C4-2B (cell line): ENCODE data around the gene FOSB.

Experiments used
- H3K27ac ChIP-seq: fragments of 450-650 bp; 2 replicates; pipeline ENCODE4 v1.5.1; 2017
- ZFX ChIP-seq: fragments of 450-650 bp; IDR thresholded peaks from 2 replicates; pipeline ENCODE4 v1.6.1; 2017
- TF ChIP-seq, protein P1 (sequence below): fragments of 450-650 bp; conservative IDR thresholded peaks from 2 replicates; pipeline ENCODE4 v1.5.1; 2017; ENCODE audit warnings: mild to moderate bottlenecking

FOSB gene

DNA sequence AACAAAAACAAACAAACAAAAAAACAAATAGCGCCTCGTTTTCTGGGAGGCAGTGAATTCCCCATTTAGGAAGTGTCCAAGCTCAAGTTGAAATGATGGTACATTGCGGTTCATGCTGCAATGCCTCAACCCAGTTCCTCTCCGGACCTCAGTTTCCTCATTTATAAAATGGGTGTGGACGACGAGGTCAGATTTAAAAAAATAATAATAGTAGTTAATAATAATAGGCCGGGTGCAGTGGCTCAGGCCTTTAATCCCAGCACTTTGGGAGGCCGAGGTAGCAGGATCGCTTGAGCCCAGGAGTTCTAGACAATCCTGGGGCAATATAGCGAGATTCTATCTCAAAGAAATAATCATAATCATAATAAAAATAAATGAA is 28.6 kb upstream of the FOSB start:
- H3K27ac ChIP-seq, result peak overlapping the region; percentile 60
- TF ChIP-seq, protein P1, sequence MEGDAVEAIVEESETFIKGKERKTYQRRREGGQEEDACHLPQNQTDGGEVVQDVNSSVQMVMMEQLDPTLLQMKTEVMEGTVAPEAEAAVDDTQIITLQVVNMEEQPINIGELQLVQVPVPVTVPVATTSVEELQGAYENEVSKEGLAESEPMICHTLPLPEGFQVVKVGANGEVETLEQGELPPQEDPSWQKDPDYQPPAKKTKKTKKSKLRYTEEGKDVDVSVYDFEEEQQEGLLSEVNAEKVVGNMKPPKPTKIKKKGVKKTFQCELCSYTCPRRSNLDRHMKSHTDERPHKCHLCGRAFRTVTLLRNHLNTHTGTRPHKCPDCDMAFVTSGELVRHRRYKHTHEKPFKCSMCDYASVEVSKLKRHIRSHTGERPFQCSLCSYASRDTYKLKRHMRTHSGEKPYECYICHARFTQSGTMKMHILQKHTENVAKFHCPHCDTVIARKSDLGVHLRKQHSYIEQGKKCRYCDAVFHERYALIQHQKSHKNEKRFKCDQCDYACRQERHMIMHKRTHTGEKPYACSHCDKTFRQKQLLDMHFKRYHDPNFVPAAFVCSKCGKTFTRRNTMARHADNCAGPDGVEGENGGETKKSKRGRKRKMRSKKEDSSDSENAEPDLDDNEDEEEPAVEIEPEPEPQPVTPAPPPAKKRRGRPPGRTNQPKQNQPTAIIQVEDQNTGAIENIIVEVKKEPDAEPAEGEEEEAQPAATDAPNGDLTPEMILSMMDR, result no peak
- TF ChIP-seq ZFX, result no peak

DNA sequence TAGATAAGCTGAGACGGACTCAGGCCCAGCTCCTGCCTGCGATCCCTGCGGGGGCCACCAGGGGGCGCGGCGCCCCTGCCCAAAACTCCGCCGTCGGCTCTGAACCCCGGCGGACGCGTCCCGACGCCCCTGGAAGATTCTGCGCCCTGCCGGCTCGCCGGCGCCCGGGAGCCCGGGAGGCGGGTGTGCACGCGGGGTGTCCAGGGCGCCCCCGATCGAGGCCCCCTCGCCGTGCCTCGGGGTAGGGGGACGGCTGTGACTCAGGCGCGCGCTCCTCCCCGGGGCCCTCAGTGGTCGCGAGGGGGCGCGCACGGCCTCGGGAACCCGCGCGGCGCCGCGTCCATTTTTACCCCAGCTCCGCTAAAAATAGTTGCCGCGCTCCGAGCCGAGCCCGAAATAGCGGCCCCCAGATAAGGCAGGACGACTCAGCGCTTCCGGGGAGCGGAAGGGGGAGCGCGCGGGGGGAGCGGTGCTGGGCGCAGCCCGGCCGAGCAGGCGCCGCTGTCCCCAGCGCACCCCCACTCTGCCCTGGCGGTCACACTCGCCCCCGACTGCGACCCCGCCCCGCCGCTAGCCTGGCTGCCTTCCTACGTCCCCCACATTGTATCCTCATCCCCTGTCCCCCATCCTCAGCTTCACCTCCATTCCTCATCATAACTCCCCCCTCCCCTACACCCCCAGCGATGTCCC is 28.1 kb upstream of the FOSB start:
- TF ChIP-seq, protein P1, result peak; percentile 93
- no peak for TF ChIP-seq ZFX
- peak overlapping the region; percentile 60 for H3K27ac ChIP-seq

DNA sequence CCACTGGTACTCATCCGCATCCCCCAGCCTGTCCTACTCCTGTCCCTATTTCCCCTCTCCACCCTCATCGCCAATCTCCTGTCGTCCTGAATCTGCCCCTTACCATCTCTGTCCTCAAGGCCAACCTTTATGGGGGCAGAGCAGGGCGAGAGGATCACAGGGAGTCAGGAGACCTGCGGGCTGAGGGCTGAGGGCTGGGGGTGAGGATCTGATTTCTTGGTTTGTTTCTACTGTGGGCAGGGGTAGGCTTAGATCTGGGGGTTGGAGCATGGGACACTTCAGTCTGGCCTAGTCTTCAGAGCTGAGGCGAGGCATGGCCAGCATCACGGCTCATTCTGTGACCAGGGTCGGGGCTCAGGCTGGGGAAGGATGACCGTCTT is 27.5 kb upstream of the FOSB start:
- no peak for TF ChIP-seq ZFX
- TF ChIP-seq, protein P1, result no peak
- H3K27ac ChIP-seq, result peak overlapping the region; percentile 60

DNA sequence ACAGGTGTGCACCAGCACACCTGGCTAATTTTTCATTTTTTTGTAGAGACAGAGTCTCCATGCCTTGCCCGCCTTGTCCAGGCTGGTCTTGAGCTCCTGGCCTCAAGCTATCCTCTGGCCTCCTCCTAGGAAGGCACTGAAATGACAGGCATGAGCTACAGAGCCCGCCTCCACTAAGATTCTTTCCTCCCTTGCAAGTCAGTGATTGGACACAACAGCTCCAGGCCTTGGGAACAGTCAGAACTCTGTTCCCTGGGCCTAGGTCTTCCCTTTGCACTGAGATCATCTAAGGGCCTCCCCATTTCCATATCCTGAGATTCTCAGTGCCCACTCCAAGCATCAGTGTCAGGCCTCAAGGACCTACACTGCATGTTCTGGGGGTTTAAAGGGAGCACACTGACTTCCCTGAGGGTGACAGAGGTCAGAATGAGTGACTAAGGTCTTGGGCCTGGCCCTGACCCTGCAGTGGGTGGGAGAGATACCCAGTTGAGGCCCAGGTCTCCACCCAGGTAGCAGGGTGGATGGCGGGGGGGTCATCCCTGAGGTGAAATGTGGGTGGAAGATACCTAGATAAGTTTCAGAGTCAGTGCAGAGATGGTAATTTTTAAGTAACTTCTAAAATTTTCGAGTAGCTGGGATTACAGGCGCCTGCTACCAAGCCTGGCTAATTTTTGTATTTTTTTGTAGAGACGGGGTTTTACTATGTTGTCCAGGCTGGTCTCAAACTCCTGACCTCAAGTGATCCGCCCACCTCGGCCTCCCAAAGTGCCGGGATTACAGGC is 26.7 kb upstream of the FOSB start:
- H3K27ac ChIP-seq, result no peak overlapping the region
- TF ChIP-seq, protein P1, result no peak
- no peak for TF ChIP-seq ZFX

DNA sequence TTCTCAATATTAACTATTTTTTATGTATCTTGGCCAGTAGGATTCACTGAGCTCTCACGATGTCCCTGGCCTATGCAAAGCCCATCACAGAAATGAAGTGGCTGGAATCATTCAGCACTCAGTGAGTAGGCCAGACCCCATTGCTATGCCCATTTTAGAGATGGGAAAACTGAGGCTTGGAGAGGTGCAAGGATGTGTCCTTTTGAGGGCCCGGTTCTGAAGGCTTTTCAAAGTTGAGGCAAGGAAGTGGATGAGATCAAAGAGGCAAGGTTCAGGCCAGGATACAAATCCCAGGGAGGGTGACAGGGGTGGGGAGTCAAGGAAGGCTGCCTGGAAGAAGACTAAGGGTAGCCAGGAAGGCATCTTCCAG is 25.4 kb upstream of the FOSB start:
- 0 out of 2 replicates have a peak overlapping the region, but pooled peaks have one; percentile 87 for H3K27ac ChIP-seq
- TF ChIP-seq ZFX, result no peak
- TF ChIP-seq, protein P1, result no peak

DNA sequence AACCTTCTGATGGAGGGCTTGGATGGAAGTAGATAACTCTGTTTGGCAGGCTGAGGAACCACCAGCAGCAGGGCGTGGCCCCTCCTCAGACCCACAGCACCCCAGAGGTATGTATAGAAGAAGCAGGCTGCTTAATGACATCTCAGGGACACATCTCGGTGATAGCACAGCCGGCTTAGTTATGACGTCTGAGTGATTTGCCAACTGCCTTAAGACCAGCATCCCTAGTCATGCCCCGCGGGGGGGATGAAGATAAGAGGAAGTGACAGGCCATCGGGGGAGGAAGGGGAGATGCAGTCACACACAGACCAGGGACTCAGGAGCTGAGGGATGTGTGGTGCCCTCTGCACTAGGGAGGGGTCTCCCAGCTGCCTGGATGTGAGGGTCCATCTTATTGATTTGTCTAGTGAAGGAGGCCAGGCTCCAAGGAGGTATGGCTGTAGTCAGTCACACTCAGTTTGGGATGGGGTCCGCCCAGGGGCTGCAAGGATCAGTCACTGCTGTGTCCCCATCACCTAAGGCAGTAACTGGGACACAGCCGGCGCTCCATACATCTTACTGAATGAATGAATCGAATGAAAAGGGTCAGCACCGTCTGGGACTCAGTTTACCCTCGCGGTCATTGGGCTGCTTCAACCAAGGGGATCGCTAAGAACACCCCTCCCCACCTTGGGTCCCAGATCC is 24.9 kb upstream of the FOSB start:
- H3K27ac ChIP-seq, result peak overlapping the region; percentile 87
- TF ChIP-seq ZFX, result no peak
- TF ChIP-seq, protein P1, result no peak
